Esophagus mucosa (tissue), 1 donor: ENCODE results near the gene TWSG1. TPM values are rescaled to one million over a fixed set of nuclear protein-coding genes. Genes with fewer than 3 reads are reported as not detected.
"Not testable (repeated sequence)": the region's sequence is repeated elsewhere in the genome, so short reads cannot be mapped to it uniquely, and the experiment has no call there.

Source experiments
- ATAC-seq: fragments of 200-7000 bp; cut with Tn5 transposase; one replicate; pipeline ENCODE4 v1.9.1; 2020
- total RNA-seq: library from RNA; stranded (reverse); gene quantifications from one replicate; pipeline ENCODE4 v1.2.4, GENCODE V29; 2023
- donor health status: DM: yes; HTN: yes; CAD: no.

Gene TWSG1
- total RNA-seq, 1 donor from 2014 or later = 15.9 TPM

DNA sequence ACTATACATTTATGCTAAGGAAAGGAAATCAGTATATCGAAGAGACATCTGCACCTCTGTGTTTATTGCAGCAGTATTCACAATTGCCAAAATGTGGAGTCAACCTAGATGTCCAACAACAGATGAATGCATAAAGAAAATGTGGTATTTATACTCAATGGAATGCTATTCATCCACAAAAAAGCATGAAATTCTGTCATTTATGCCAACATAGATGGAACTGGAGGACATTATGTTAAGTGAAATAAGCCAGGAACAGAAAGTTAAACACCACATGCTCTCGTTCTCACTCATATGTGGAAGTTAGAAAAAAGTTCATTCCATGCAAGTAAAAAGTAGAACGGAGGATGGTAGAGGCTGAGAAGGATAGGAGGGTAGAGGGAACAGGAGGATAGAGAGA, 59.5 kb downstream of the TWSG1 start:
- no peak for ATAC-seq

DNA sequence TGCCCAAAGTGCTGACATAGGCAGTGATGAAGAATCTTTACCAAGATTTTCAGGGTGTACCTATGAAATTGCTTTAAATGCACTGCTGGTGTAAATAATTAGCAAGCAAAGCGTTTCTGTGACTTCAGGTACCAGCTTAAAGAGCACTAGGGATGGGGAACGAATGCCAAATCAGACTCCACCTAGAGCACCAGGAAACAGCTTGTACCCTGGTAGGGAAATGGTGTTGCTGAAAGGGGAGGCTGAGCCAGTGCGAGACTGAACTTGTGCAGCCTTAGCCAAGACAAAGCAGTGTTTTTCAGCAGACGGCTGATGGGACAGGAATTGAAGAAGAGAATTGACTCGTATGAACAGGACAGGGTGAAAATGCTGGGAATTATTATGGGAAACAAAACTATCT, 65.6 kb downstream of the TWSG1 start:
- ATAC-seq = peak; percentile 74

DNA sequence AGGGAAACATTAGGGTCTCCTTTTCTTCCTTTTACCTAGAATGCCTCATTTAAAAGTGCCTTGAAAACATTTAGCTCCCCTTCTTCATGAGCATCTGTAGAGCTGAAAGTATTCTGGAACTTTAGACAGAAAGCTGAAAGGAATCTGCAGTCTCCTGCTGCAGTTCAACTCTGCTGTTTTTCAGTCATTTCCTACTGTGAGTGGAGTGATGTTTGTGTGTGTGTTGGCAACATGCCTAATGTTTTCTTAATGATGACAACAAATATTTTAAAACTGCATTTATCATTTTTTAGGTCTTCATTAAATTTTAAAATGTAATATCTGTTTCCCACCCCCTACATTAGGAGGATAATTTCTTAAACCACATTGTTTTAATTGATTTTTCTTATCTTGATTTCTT, 66.6 kb downstream of the TWSG1 start:
- ATAC-seq = no peak

DNA sequence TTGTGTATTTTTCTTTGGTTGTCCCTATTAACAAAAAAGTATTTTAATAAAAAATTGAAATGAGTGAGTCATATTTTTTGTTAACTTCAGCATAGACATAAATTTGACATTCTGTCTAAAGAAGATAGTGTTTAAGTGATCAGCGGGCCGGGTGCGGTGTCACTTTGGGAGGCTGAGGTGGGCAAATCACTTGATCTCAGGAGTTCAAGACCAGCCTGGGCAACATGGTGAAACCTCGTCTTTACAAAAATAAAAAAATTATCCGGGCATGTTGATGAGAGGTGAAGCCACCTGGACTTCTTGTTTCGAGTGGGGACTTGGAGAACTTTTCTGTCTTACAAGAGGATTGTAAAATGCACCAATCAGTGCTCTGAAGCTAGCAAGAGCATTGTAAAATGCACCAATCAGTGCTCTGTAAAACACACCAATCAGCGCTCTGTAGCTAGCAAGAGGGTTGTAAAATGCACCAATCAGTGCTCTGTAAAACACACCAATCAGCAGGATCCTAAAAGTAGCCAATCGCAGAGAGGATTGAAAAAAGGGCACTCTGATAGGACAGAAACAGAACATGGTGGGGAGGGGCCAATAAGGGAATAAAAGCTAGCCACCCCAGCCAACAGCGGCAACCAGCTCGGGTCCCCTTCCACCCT, 67.9 kb downstream of the TWSG1 start:
- ATAC-seq = not testable (repeated sequence)

GRCh38 chr18:9403795-9404564, 69.4 kb downstream of the TWSG1 start:
- ATAC-seq = no peak

DNA sequence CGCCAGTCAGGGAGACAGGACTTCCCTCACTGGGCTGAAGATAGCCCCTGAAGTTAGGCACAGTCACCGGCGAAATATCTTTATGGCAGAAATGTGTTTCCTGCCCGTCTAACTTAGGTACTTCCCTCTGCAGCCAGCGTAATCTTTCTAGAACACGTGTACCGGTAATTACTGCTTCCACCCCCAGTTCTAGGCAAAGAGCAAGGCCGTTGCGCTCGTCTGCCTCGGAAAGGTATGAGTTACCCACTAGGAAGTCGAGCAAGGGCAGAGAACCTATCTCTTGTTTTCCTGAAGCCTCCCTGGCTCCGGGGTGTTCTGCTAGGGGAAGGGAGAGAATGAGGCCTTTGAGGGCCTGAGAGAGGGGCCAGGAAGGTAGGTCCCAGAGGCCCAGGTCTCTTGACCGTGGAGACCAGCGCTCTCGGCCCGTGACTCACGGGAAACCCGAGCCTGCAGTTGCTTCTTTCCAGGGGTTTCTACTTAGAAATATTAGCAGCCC, 70.0 kb downstream of the TWSG1 start:
- peak; percentile 68 for ATAC-seq

DNA sequence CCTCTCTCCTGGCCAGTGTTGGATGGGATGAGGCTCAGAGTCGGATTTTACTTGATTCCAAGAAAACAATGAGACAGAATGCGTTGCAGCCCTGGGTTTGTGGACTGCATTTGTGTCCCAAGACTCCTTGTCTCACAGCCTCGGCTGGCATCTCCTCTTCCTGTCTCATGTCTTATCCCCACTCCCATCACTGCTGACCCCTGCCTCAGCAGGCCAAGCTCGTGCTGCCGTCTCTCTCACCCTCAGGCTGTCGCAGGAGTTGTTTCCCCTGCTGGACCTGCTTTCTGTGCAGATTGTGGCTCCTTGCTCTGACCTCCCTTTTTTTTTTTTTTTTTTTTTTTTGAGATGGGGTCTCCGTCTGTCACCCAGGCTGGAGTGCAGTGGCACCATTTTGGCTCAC, 70.6 kb downstream of the TWSG1 start:
- no peak for ATAC-seq

- no peak for ATAC-seq
Measured at GRCh38 chr18:9405977-9406376, 71.4 kb downstream of the TWSG1 start.

DNA sequence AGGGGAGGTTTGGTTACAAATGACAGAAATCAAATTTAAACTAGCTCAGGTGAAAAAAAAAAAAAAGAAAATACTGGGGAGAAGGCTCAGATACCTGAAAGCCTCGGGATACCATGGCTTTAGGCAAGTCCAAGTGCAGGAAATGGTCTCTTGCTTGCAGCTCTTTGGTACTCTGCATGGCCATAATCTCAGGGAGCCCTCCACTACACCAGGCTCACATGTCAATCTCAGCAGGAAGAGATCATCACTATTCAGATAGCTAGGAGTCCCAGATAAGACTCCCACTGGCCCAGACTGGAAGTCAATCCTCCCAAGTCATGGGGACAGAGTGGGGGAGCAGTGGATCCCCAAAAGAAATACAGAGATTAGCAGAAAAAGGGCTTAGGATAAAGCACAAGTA, 75.9 kb downstream of the TWSG1 start:
- ATAC-seq = no peak

- no peak for ATAC-seq
Measured at GRCh38 chr18:9413576-9413975, 79.0 kb downstream of the TWSG1 start.

GRCh38 chr18:9416563-9417072, 82.0 kb downstream of the TWSG1 start:
- no peak for ATAC-seq

DNA sequence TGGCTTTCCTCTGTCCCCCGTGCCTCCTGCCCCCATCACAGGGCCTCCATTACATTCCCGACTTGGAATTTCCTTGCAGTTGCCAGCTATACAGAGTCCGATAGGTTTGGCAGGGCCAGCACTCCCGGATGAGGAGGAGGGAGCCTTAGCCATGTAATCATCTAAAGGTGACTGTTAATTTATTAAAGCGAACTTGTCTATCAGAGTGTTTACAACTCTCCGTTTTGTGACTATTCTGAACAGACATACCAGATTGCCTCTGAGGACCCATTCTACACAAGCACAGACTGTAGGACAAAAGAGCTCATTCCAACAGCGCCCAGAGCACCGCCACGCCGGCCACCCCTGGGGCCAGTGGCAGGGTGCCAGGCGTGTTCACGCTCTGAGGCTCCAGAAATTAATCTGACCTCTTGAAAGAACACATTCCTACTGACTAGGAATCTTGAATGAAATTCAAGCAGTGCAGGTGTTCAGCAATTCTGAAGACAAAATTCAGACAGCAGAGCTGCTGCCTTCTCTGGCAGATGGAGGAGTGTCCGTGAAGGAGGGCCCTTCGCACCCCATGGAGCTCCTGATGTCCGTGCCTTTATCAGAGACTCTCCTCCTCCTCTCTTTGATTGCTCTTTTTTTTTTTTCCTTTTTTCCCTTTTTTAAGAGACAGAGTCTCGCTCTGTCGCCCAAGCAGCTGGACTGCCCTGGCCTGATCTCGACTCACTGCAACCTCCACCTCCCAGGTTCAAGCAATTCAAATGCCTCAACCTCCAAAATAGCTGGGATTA, 82.7 kb downstream of the TWSG1 start:
- peak; percentile 8 for ATAC-seq

DNA sequence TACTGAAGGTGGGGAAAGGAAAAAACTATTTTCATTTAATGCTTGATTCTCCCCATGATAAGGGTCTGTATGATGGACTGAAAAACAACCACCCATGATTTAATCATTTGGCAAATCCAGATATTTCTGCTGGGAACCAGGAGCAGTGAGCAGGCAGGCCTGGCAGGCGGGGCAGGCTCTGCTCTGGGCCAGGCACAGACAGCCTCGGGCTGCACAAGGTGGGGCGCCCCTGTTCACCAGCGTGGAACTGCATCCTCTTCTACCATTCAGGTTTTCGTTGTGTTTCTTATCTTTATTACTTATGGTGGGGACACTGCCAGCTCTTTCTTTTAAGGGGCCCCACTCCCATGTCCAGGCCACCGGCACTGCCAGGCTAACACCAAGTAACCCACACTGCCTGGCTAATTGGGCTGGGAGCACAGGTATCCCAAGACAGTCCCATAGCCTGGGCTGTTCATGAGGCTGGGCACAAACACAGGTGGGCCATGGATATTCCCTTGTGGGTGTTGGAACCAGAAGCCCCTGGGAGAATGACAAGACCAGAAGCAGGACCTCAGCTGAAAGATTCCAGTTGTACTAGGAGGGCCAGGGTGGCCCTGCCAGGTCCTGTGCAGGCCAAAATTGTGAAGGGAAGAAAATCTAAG, 83.6 kb downstream of the TWSG1 start:
- ATAC-seq = peak; percentile 86

DNA sequence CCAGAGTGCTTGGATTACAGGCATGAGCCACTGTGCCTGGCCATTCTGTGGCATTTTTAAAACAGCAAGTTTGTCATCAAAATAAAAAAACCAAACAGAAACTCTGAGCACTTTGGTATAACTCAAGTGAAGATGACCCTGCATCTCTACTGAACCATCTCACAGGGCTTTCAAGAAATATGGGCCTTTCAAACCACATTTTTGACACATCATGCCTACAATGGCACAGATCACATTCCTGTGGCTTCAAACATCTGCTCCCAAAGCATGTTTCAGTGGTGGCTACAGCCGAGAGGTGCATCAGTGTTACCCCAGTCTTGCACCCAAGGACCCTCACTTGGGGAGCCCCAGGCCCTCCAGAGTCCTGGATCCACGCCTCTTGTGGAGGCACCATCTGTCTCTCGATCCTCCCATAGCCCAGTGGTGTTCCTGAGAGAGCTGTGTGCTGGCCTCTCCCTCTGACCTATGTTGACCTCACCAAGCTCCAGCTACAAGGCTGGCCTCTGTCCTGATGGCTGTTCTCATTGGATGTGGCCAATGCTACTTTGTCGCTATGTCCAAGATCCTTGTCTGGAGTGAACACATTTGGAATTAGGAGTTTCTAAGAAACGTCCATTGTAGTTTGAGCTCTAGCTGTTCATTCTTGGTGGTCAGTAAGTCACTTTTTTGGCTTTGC, 85.5 kb downstream of the TWSG1 start:
- ATAC-seq = no peak

GRCh38 chr18:9421096-9421900, 86.7 kb downstream of the TWSG1 start:
- no peak for ATAC-seq

DNA sequence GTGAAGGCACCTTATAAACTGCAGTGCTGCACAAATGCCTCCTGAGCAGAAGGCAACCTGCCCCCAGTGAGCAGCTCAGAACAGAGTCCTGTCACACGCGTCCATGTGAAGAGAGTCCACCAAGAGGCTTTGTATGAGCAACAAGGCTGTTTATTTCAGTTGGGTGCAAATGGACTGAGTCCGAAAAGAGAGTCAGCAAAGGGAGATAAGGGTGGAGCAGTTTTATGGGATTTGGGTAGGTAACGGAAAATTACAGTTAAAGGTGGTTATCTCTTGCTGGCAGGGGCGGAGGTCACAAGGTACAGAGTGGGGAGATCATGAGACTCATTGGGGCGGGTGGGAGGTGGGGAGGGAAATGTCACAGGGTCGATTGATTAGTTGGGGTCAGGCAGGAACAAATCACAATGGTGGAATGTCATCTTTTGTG, 87.3 kb downstream of the TWSG1 start:
- no peak for ATAC-seq

- peak; percentile 70 for ATAC-seq
Measured at GRCh38 chr18:9422816-9423519, 88.4 kb downstream of the TWSG1 start.

- not testable (repeated sequence) for ATAC-seq
Measured at GRCh38 chr18:9423648-9424047, 89.1 kb downstream of the TWSG1 start.

DNA sequence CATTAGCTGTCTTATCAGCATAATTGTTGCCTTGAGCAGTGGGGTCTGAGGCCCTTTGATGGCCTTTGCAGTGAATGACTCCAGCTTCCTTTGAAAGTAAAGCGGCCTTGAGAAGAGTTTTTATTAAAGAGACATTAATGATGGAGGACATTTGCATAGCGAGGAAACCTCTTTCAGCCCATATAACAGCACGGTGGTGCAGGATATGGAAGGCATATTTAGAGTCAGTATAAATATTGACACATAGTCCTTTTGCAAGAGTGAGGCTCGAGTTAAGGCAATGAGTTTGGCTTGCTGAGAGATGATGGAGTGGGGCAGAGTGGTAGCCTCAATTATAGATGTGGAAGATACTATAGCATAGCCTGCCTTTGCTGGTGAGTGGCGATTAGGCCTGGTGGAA, 89.7 kb downstream of the TWSG1 start:
- not testable (repeated sequence) for ATAC-seq

DNA sequence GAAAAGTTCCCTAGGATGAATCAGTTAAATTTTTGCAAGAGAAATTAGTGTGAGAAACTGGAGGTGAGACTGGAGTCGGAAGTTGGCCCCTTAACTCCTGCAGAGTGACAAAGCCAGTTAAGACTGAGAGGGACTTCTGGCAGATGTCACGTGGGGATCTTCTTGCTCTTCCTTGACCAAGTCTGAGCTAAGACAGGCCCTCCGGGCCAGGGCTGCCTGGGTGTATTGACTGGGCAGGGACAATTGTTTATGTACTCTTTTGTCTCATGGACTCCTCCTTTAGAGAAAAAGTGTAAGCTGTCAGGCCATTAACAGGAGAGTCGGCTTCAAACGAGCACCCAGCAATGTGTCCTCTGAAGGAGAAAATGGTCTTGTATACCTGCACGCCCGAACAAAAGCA, 92.2 kb downstream of the TWSG1 start:
- no peak for ATAC-seq
